KMS-11 (cell line): ENCODE measurements around the gene TRABD2B.

Source experiments
- H2AFZ ChIP-seq: fragments of 200-600 bp; sonication (generic); 2 replicates; pipeline ENCODE4 v1.6.1; 2016; ENCODE audit warnings: antibody characterized with exemption, mixed run types, low read depth
- H3K27ac ChIP-seq: fragments of 200-600 bp; sonication (generic); 2 replicates; pipeline ENCODE4 v1.6.1; 2016; ENCODE audit warnings: mild to moderate bottlenecking, mixed run types
- H3K27me3 ChIP-seq: fragments of 200-600 bp; sonication (generic); 2 replicates; pipeline ENCODE4 v1.6.1; 2017; ENCODE audit warnings: mild to moderate bottlenecking, low read depth, mixed run types, moderate library complexity; ENCODE audit not compliant: insufficient read depth
- H3K36me3 ChIP-seq: fragments of 200-600 bp; sonication (generic); 2 replicates; pipeline ENCODE4 v1.6.1; 2017; ENCODE audit warnings: mild to moderate bottlenecking, mixed run types; ENCODE audit not compliant: insufficient read depth
- H3K4me1 ChIP-seq: fragments of 200-600 bp; sonication (generic); 2 replicates; pipeline ENCODE4 v1.6.1; 2016; ENCODE audit warnings: mild to moderate bottlenecking, low read depth, mixed run types; ENCODE audit not compliant: poor library complexity, severe bottlenecking
- H3K4me2 ChIP-seq: fragments of 200-600 bp; sonication (generic); 2 replicates; pipeline ENCODE4 v1.7.0; 2016; ENCODE audit warnings: mild to moderate bottlenecking, mixed run types
- H3K4me3 ChIP-seq: fragments of 200-600 bp; sonication (generic); IDR thresholded peaks from 2 replicates; pipeline ENCODE4 v1.6.1; 2017; ENCODE audit warnings: low read depth, low read length, mixed read lengths; ENCODE audit not compliant: insufficient read depth
- H3K79me2 ChIP-seq: fragments of 200-600 bp; sonication (generic); 2 replicates; pipeline ENCODE4 v1.6.1; 2016; ENCODE audit warnings: low read depth, mixed run types; ENCODE audit not compliant: insufficient read depth
- H3K9ac ChIP-seq: fragments of 200-600 bp; sonication (generic); 2 replicates; pipeline ENCODE4 v1.6.1; 2016; ENCODE audit warnings: mild to moderate bottlenecking, mixed run types
- H4K20me1 ChIP-seq: fragments of 200-600 bp; sonication (generic); 2 replicates; pipeline ENCODE4 v1.6.1; 2016; ENCODE audit warnings: mild to moderate bottlenecking, mixed run types; ENCODE audit not compliant: insufficient read depth
- CTCF ChIP-seq: fragments of 200-600 bp; sonication (generic); conservative IDR thresholded peaks from 2 replicates; pipeline ENCODE4 v1.6.1; 2017; ENCODE audit warnings: low read depth, mild to moderate bottlenecking, antibody characterized with exemption, low read length, moderate library complexity, mixed read lengths

TRABD2B gene

GRCh38 chr1:47788761-47789160 lies 208.4 kb downstream of the TRABD2B start:
- Histone ChIP-seq H3K4me2 (no peak overlapping the region), H4K20me1 (no peaks in the 10 kb centered on the region), H3K4me1 (no peaks in the 10 kb centered on the region), H3K27ac (no peak overlapping the region), H3K36me3 (no peaks in the 10 kb centered on the region), H3K9ac (no peak overlapping the region), H3K4me3 (no peak overlapping the region), H3K27me3 (no peaks in the 10 kb centered on the region), H3K79me2 (no peaks in the 10 kb centered on the region), H2AFZ (no peak overlapping the region)
- no peak for TF ChIP-seq CTCF

GRCh38 chr1:47787560-47787959 lies 209.6 kb downstream of the TRABD2B start:
- H3K27ac ChIP-seq = no peak overlapping the region
- H3K4me2 ChIP-seq = no peak overlapping the region
- H2AFZ ChIP-seq = no peak overlapping the region
- no peaks in the 10 kb centered on the region for H3K79me2 ChIP-seq
- no peaks in the 10 kb centered on the region for H3K36me3 ChIP-seq
- H3K4me3 ChIP-seq = no peak overlapping the region
- no peaks in the 10 kb centered on the region for H3K4me1 ChIP-seq
- no peaks in the 10 kb centered on the region for H4K20me1 ChIP-seq
- no peak overlapping the region for H3K9ac ChIP-seq
- no peak for TF ChIP-seq CTCF
- H3K27me3 ChIP-seq = no peaks in the 10 kb centered on the region

- Histone ChIP-seq H3K9ac (no peak overlapping the region), H3K27me3 (no peaks in the 10 kb centered on the region), H3K4me3 (no peak overlapping the region), H4K20me1 (no peaks in the 10 kb centered on the region), H2AFZ (no peak overlapping the region), H3K4me2 (no peak overlapping the region), H3K36me3 (no peaks in the 10 kb centered on the region), H3K27ac (no peak overlapping the region), H3K4me1 (no peaks in the 10 kb centered on the region), H3K79me2 (no peaks in the 10 kb centered on the region)
- no peak for TF ChIP-seq CTCF
Measured at GRCh38 chr1:47786316-47786715, 210.9 kb downstream of the TRABD2B start.

- no peak overlapping the region for H2AFZ ChIP-seq
- no peak for TF ChIP-seq CTCF
- no peak overlapping the region for H3K9ac ChIP-seq
- no peaks in the 10 kb centered on the region for H4K20me1 ChIP-seq
- no peak overlapping the region for H3K4me3 ChIP-seq
- no peak overlapping the region for H3K27ac ChIP-seq
- H3K4me1 ChIP-seq = no peaks in the 10 kb centered on the region
- no peaks in the 10 kb centered on the region for H3K27me3 ChIP-seq
- no peaks in the 10 kb centered on the region for H3K36me3 ChIP-seq
- H3K79me2 ChIP-seq = no peaks in the 10 kb centered on the region
- H3K4me2 ChIP-seq = no peak overlapping the region
Measured at GRCh38 chr1:47785561-47786271, 211.5 kb downstream of the TRABD2B start.
